ENCODE measurements around the gene HOXB4. TPM values are rescaled to one million over a fixed set of nuclear protein-coding genes. Genes with fewer than 3 reads are reported as not detected.

Gene HOXB4
- total and polyA plus RNA-seq, 4 donors = 1.4 to 6.7 (median 2.6) TPM

DNA sequence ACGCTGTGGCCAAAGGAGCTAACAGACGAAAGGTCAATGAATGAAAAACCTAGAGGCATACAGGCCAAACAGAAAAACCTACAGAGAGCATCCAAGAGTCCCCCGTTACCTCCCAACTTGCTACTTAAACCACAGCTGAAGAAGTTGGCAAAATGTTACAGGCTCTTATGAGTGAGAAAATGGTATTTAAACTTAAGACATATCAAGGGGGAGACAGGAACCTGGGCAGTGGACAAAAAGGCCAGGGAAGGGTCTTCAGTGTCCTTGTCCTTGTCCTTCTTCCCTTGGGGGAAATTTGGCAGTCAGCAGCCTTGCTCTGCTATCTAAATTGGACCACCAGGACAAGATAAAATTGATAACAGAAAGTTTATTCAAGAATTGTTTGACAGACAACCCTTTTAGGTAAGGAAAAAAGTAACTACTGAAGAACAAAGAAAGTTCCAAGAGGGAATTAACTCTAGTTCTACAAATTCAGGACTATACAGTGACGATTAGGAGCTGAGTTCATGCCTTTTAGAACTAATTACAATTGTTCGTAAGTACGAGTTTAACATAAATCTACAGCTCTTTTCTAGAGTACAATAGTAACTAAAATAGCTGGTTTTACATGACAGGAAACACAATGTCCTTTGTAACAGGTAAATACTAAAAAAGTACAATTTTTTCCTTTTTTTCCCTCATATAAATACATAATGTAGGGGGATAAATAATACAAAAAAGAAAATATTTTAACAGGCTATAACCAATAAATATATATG lies 29.4 kb downstream of the HOXB4 start:
- H3K4me3 ChIP-seq = no peak overlapping the region
- no peak for TF ChIP-seq CTCF (IDR thresholded peaks at IDR 0.05; ENCODE audit: control extremely low read depth, extremely low read depth)
- DNase-seq (no peak), ATAC-seq (ENCODE audit: insufficient read depth, low FRiP score) (no peak)
- peaks cover 0 to 75% (median 10%) of the 10 kb centered on the region in 5 donors for H3K4me1 ChIP-seq (ENCODE audit: control insufficient read depth in 5 of 5, insufficient read depth in 5 of 5, low read length in 5 of 5)
- H3K9me3 ChIP-seq (ENCODE audit: control insufficient read depth in 4 of 4, insufficient read depth in 3 of 4, low read length in 3 of 4) = peaks cover 0 to 3% (median 0%) of the 10 kb centered on the region in 4 donors
- peak overlapping the region in 1 of 2 donors; percentile 91 for H3K9ac ChIP-seq (ENCODE audit: insufficient read depth in 1 of 2, low read length in 2 of 2)
- WGBS, 2 donors = 44 to 47% methylated on average over 6 of the region's 6 CpGs
- H3K27ac ChIP-seq (ENCODE audit: low read depth in 1 of 2, low read length in 1 of 2) = peak overlapping the region in 1 of 2 donors; percentile 59
- peaks cover 0 to 69% (median 0%) of the 10 kb centered on the region in 3 donors for H3K27me3 ChIP-seq (ENCODE audit: control insufficient read depth in 3 of 3, insufficient read depth in 3 of 3, low read length in 2 of 3)
- H3K36me3 ChIP-seq (ENCODE audit: control insufficient read depth in 4 of 4, insufficient read depth in 4 of 4, low read length in 4 of 4) = peaks cover 0 to 18% (median 4%) of the 10 kb centered on the region in 4 donors

DNA sequence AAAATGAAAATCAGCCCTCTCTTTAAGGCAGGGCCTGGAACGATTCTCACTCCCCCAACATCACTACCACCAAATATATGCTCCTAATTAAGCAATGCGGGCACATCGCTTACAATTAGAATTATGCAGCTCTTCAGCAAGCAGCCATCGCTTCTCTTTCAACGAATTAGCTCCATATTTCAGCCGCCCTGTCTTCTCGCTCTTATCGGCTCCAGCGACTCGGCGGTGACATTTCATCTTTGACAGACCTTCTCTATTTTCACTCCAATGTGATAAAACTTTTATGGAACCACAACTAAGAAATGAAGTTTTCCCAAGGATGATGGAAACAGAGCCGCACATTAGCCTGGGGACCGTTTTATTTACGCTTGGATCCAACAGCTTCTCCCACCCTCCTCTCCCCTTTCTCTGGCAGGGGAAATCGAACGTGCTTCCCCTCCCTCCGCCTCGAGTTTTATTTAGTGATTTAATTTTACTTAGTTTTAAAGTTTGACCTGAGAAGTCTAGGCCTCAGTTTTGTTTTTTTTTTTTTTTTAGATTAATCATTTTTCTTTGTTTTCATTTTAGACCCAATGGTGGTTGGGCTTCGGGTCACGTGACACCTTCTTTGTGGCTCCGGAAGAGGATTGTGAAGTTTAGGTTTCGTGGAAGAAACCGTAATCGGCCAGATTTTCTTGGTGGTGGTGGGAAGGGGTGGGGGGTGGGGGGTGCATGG lies 30.2 kb downstream of the HOXB4 start:
- WGBS, 2 donors = 23 to 30% methylated on average over 24 of the region's 24 CpGs
- Histone ChIP-seq H3K9ac (ENCODE audit: insufficient read depth in 1 of 2, low read length in 2 of 2) (peak overlapping the region; percentile 13 to 91), H3K4me3 (no peak overlapping the region), H3K27ac (ENCODE audit: low read depth in 1 of 2, low read length in 1 of 2) (peak overlapping the region; percentile 34 to 79), H3K27me3 (ENCODE audit: control insufficient read depth in 3 of 3, insufficient read depth in 3 of 3, low read length in 2 of 3) (peaks cover 0 to 67% (median 0%) of the 10 kb centered on the region in 3 donors), H3K36me3 (ENCODE audit: control insufficient read depth in 4 of 4, insufficient read depth in 4 of 4, low read length in 4 of 4) (peaks cover 0 to 24% (median 4%) of the 10 kb centered on the region in 4 donors), H3K9me3 (ENCODE audit: control insufficient read depth in 4 of 4, insufficient read depth in 3 of 4, low read length in 3 of 4) (peaks cover 0 to 3% (median 0%) of the 10 kb centered on the region in 4 donors), H3K4me1 (ENCODE audit: control insufficient read depth in 5 of 5, insufficient read depth in 5 of 5, low read length in 5 of 5) (peaks cover 0 to 68% (median 10%) of the 10 kb centered on the region in 5 donors)
- ATAC-seq (ENCODE audit: insufficient read depth, low FRiP score) (no peak), DNase-seq (peak; percentile 83 to 95 (median 94))
- no peak for TF ChIP-seq CTCF (IDR thresholded peaks at IDR 0.05; ENCODE audit: control extremely low read depth, extremely low read depth)

GRCh38 chr17:48546924-48547807 lies 31.0 kb downstream of the HOXB4 start:
- peaks cover 0 to 3% (median 0%) of the 10 kb centered on the region in 4 donors for H3K9me3 ChIP-seq (ENCODE audit: control insufficient read depth in 4 of 4, insufficient read depth in 3 of 4, low read length in 3 of 4)
- peak overlapping the region; percentile 37 to 91 for H3K9ac ChIP-seq (ENCODE audit: insufficient read depth in 1 of 2, low read length in 2 of 2)
- H3K4me1 ChIP-seq (ENCODE audit: control insufficient read depth in 5 of 5, insufficient read depth in 5 of 5, low read length in 5 of 5) = peaks cover 0 to 62% (median 10%) of the 10 kb centered on the region in 5 donors
- H3K36me3 ChIP-seq (ENCODE audit: control insufficient read depth in 4 of 4, insufficient read depth in 4 of 4, low read length in 4 of 4) = peaks cover 0 to 28% (median 4%) of the 10 kb centered on the region in 4 donors
- peaks cover 0 to 69% (median 0%) of the 10 kb centered on the region in 3 donors for H3K27me3 ChIP-seq (ENCODE audit: control insufficient read depth in 3 of 3, insufficient read depth in 3 of 3, low read length in 2 of 3)
- 35 to 36% methylated on average over 10 of the region's 10 CpGs for WGBS, 2 donors
- H3K27ac ChIP-seq (ENCODE audit: low read depth in 1 of 2, low read length in 1 of 2) = peak overlapping the region; percentile 4 to 79
- no peak for ATAC-seq (ENCODE audit: insufficient read depth, low FRiP score)
- DNase-seq = peak; percentile 86 to 98 (median 97)
- no peak overlapping the region for H3K4me3 ChIP-seq
- no peak for TF ChIP-seq CTCF (IDR thresholded peaks at IDR 0.05; ENCODE audit: control extremely low read depth, extremely low read depth)
